Measurements from ENCODE around the gene RNLS. TPM values are rescaled to one million over a fixed set of nuclear protein-coding genes. Genes with fewer than 3 reads are reported as not detected.

RNLS gene
- total and polyA plus RNA-seq, 2 of the 8 experiments (the other 6 are each of a cell fraction or from before 2014, with no cell fraction given) = 7.5 to 12.7 TPM

- no peaks in the 10 kb centered on the region for H3K27me3 ChIP-seq (replicated peaks in 1 of 4; ENCODE audit: control insufficient read depth in 3 of 4, extremely low read depth in 1 of 4, insufficient read depth in 3 of 4, low read length in 3 of 4)
- H3K4me2 ChIP-seq (ENCODE audit: insufficient read depth in 1 of 2, low read depth in 2 of 2, low read length in 2 of 2) = no peak overlapping the region
- no peak overlapping the region for H2AK5ac ChIP-seq (ENCODE audit: low read depth, low read length)
- peaks cover 0 to 5% of the 10 kb centered on the region in 2 experiments; a peak in 2 of 4 replicates for H3K9me3 ChIP-seq (ENCODE audit: insufficient read depth in 2 of 2, low read depth in 1 of 2, low read length in 1 of 2)
- H3K27ac ChIP-seq (ENCODE audit: low read depth, low read length) = no peak overlapping the region
- H3K4me3 ChIP-seq (ENCODE audit: extremely low read depth in 1 of 4, insufficient read depth in 2 of 4, low read depth in 3 of 4, low read length in 4 of 4) = no peak overlapping the region
- H3K14ac ChIP-seq (ENCODE audit: insufficient read length) = no peak overlapping the region
- no peak overlapping the region for H3K56ac ChIP-seq (replicated peaks; ENCODE audit: insufficient read length, low read depth, low read length)
- H3K36me3 ChIP-seq (ENCODE audit: control insufficient read depth in 2 of 4, insufficient read depth in 4 of 4, low read length in 3 of 4) = no peaks in the 10 kb centered on the region
- no peak overlapping the region for H2BK15ac ChIP-seq (ENCODE audit: low read length)
- no peaks in the 10 kb centered on the region for H4K20me1 ChIP-seq (replicated peaks in 1 of 2; ENCODE audit: control insufficient read depth in 1 of 2, insufficient read depth in 2 of 2, low read length in 2 of 2)
- ChIA-PET POLR2A (ENCODE audit: partially characterized antibody) (no interaction called here), CTCF (ENCODE audit: partially characterized antibody) (no interaction called here)
- H3K23me2 ChIP-seq (ENCODE audit: low read depth, low read length) = no peaks in the 10 kb centered on the region
- no peaks in the 10 kb centered on the region for H3K79me1 ChIP-seq (ENCODE audit: low read depth, low read length)
- no peak overlapping the region for H2BK20ac ChIP-seq (ENCODE audit: low read length)
- no peak overlapping the region for H3K18ac ChIP-seq (ENCODE audit: extremely low read depth, low read length)
- DNase-seq (ENCODE audit: low read depth in 1 of 2, low spot score in 2 of 2) (no peak), FAIRE-seq (no peak)
- H2AFZ ChIP-seq (ENCODE audit: low read length) = no peak overlapping the region
- no peak overlapping the region for H3K4ac ChIP-seq (replicated peaks; ENCODE audit: insufficient read length, low read depth, low read length)
- H2BK12ac ChIP-seq (ENCODE audit: low read depth, low read length) = no peak overlapping the region
- H3K79me2 ChIP-seq (ENCODE audit: control insufficient read depth in 1 of 2, insufficient read depth in 2 of 2, low read length in 2 of 2) = no peaks in the 10 kb centered on the region
- H2BK5ac ChIP-seq (ENCODE audit: low read depth, low read length) = no peak overlapping the region
- H3K9ac ChIP-seq (replicated peaks in 1 of 4; ENCODE audit: extremely low read depth in 1 of 4, low read depth in 3 of 4, low read length in 3 of 4) = no peak overlapping the region
- H4K91ac ChIP-seq (replicated peaks; ENCODE audit: insufficient read length, low read length) = no peak overlapping the region
- WGBS, 2 experiments (ENCODE audit: extremely low coverage in 1 of 2, insufficient coverage in 1 of 2, insufficient read length in 1 of 2, insufficient replicate concordance in 2 of 2, low coverage in 1 of 2, low lambda C conversion rate in 2 of 2, missing lambda C conversion rate in 1 of 2) = 90% methylated on average over 3 of the region's 3 CpGs; no CpG with 5 or more reads in 1 of the 2 experiments
- H4K8ac ChIP-seq (ENCODE audit: extremely low read depth, insufficient read depth, low read length) = no peak overlapping the region
- H2BK120ac ChIP-seq (replicated peaks; ENCODE audit: low read depth, low read length) = no peak overlapping the region
- H3K23ac ChIP-seq (ENCODE audit: insufficient read length) = no peak overlapping the region
- no peaks in the 10 kb centered on the region for H3K4me1 ChIP-seq (replicated peaks in 1 of 4; ENCODE audit: control insufficient read depth in 3 of 4, insufficient read depth in 4 of 4, low read length in 3 of 4)
- H4K5ac ChIP-seq (ENCODE audit: insufficient read length, low read depth, low read length) = no peak overlapping the region
- TF ChIP-seq TCF12 (IDR thresholded peaks at IDR 0.05; ENCODE audit: low read depth, low read length) (no peak), FOSL1 (IDR thresholded peaks at IDR 0.05; ENCODE audit: insufficient read depth, low read depth, low read length) (no peak), GTF2F1 (IDR thresholded peaks at IDR 0.05; ENCODE audit: borderline replicate concordance, low read depth, low read length) (no peak), HDAC2 (IDR thresholded peaks at IDR 0.05; ENCODE audit: borderline replicate concordance in 1 of 2, low read depth in 2 of 2, low read length in 2 of 2) (no peak), RFX5 (IDR thresholded peaks at IDR 0.05; ENCODE audit: borderline replicate concordance, low read depth, low read length) (no peak), EGR1 (IDR thresholded peaks at IDR 0.05; ENCODE audit: borderline replicate concordance, low read depth, low read length) (no peak), TBP (IDR thresholded peaks at IDR 0.05; ENCODE audit: low read depth, low read length) (no peak), GABPA (IDR thresholded peaks at IDR 0.05; ENCODE audit: borderline replicate concordance, insufficient read depth, low read length) (no peak), SIRT6 (IDR thresholded peaks at IDR 0.05; ENCODE audit: low read length) (no peak), ZNF274 (IDR thresholded peaks at IDR 0.05; ENCODE audit: borderline replicate concordance, extremely low read depth, low read length) (no peak), SP4 (IDR thresholded peaks at IDR 0.05; ENCODE audit: low read length) (no peak), SP2 (IDR thresholded peaks at IDR 0.05; ENCODE audit: low read length) (no peak), SIN3A (conservative IDR thresholded peaks at IDR 0.05 in 1 of 2, IDR thresholded peaks at IDR 0.05 in 1 of 2; ENCODE audit: low read depth in 1 of 2, low read length in 2 of 2) (no peak), JUND (IDR thresholded peaks at IDR 0.05; ENCODE audit: low read length) (no peak)
These were observed 260.6 kb downstream of the RNLS start for GRCh38 chr10:88322324-88323063.
